ENCODE data around the gene EIF4B. TPM values are rescaled to one million over a fixed set of nuclear protein-coding genes. Genes with fewer than 3 reads are reported as not detected.

The EIF4B gene
- total RNA-seq, 6 experiments from 2014 or later: 143 to 270 (median 180) TPM

- peak overlapping the region in 1 of 3 donors; percentile 24 for H3K27ac ChIP-seq
- TF ChIP-seq POLR2A (IDR thresholded peaks at IDR 0.05) (no peak), CTCF (IDR thresholded peaks at IDR 0.05) (no peak)
- no peak for DNase-seq
- intact Hi-C loops (cut with DNase I): loop anchor here in 1 of 2 donors (5.0 to 10.0 kb wide), 3 partner anchors 33 to 131 kb away; partner anchors contain the start of gene IGFBP6
- H3K4me3 ChIP-seq: no peak overlapping the region
- H3K4me1 ChIP-seq: peaks cover 0 to 23% (median 14%) of the 10 kb centered on the region in 4 donors
- H3K36me3 ChIP-seq: peaks cover 0 to 48% (median 25%) of the 10 kb centered on the region in 4 donors
- no peaks in the 10 kb centered on the region for H3K27me3 ChIP-seq
- ATAC-seq: no peak
- no peaks in the 10 kb centered on the region for H3K9me3 ChIP-seq
- WGBS (ENCODE audit: insufficient coverage, low coverage, low lambda C conversion rate, missing lambda C conversion rate): 68% methylated on average over 11 of the region's 13 CpGs
These were observed 57.7 kb downstream of the EIF4B start for GRCh38 chr12:53063708-53064612.

- TF ChIP-seq POLR2A (IDR thresholded peaks at IDR 0.05) (no peak), CTCF (IDR thresholded peaks at IDR 0.05) (no peak)
These were observed 58.6 kb downstream of the EIF4B start for GRCh38 chr12:53064613-53065436.

GRCh38 chr12:53065470-53065869 lies 59.2 kb downstream of the EIF4B start:
- DNase-seq (no peak), ATAC-seq (no peak)
- no peaks in the 10 kb centered on the region for H3K9me3 ChIP-seq
- H3K36me3 ChIP-seq: peaks cover 0 to 34% (median 18%) of the 10 kb centered on the region in 4 donors
- TF ChIP-seq CTCF (IDR thresholded peaks at IDR 0.05) (no peak), POLR2A (IDR thresholded peaks at IDR 0.05) (no peak)
- no peaks in the 10 kb centered on the region for H3K27me3 ChIP-seq
- intact Hi-C loops (cut with DNase I): loop anchor here (5.0 to 10.0 kb wide), 4 partner anchors 37 to 129 kb away; partner anchors contain the start of gene SOAT2 (in 1 of the 2)
- WGBS (ENCODE audit: insufficient coverage, low coverage, low lambda C conversion rate, missing lambda C conversion rate): 41% methylated on average over 7 of the region's 7 CpGs
- peak overlapping the region in 1 of 3 donors; percentile 18 for H3K27ac ChIP-seq
- peaks cover 0 to 21% (median 11%) of the 10 kb centered on the region in 4 donors for H3K4me1 ChIP-seq
- no peak overlapping the region for H3K4me3 ChIP-seq

More at GRCh38 chr12:53064613-53065436, 58.6 kb downstream of the EIF4B start:
- H3K27ac ChIP-seq: peak overlapping the region in 1 of 3 donors; percentile 24
- 62% methylated on average over 7 of the region's 11 CpGs for WGBS (ENCODE audit: insufficient coverage, low coverage, low lambda C conversion rate, missing lambda C conversion rate)
- intact Hi-C loops (cut with DNase I): loop anchor here (5.0 to 10.0 kb wide), 5 partner anchors 32 to 130 kb away; partner anchors contain the start of genes IGFBP6 (in 1 of the 2) and SOAT2 (in 1 of the 2)
- no peak for ATAC-seq
- DNase-seq: no peak
- H3K4me3 ChIP-seq: no peak overlapping the region
- no peaks in the 10 kb centered on the region for H3K9me3 ChIP-seq
- no peaks in the 10 kb centered on the region for H3K27me3 ChIP-seq
- H3K4me1 ChIP-seq: peaks cover 0 to 23% (median 14%) of the 10 kb centered on the region in 4 donors
- peaks cover 0 to 40% (median 21%) of the 10 kb centered on the region in 4 donors for H3K36me3 ChIP-seq
